ENCODE measurements around the gene LAMB3.

Gene LAMB3

GRCh38 chr1:209630383-209631225, 21.6 kb downstream of the LAMB3 start:
- DNase-seq = no peak

GRCh38 chr1:209629621-209630382, 22.4 kb downstream of the LAMB3 start:
- DNase-seq = no peak

- no peak for DNase-seq
Measured at GRCh38 chr1:209628618-209629299, 23.5 kb downstream of the LAMB3 start.

GRCh38 chr1:209627732-209628196, 24.5 kb downstream of the LAMB3 start:
- peak; percentile 95 for DNase-seq

GRCh38 chr1:209627027-209627731, 25.0 kb downstream of the LAMB3 start:
- DNase-seq = no peak

GRCh38 chr1:209626346-209627026, 25.7 kb downstream of the LAMB3 start:
- no peak for DNase-seq

GRCh38 chr1:209625791-209626285, 26.4 kb downstream of the LAMB3 start:
- peak; percentile 38 for DNase-seq

GRCh38 chr1:209624558-209625549, 27.4 kb downstream of the LAMB3 start:
- no peak for DNase-seq

- DNase-seq = peak; percentile 56
Measured at GRCh38 chr1:209622841-209623829, 29.1 kb downstream of the LAMB3 start.

- no peak for DNase-seq
Measured at GRCh38 chr1:209621741-209622655, 30.2 kb downstream of the LAMB3 start.

GRCh38 chr1:209621286-209621685, 30.9 kb downstream of the LAMB3 start:
- no peak for DNase-seq

GRCh38 chr1:209620487-209620884, 31.7 kb downstream of the LAMB3 start:
- peak; percentile 30 for DNase-seq

GRCh38 chr1:209619696-209620486, 32.3 kb downstream of the LAMB3 start:
- no peak for DNase-seq

- no peak for DNase-seq
Measured at GRCh38 chr1:209618756-209619420, 33.3 kb downstream of the LAMB3 start.

- DNase-seq = no peak
Measured at GRCh38 chr1:209618291-209618690, 33.9 kb downstream of the LAMB3 start.

GRCh38 chr1:209617755-209618154, 34.5 kb downstream of the LAMB3 start:
- no peak for DNase-seq
